ENCODE results near the gene RPS3A.
"Not testable (repeated sequence)": the region's sequence is repeated elsewhere in the genome, so short reads cannot be mapped to it uniquely, and the experiment has no call there.

RPS3A gene

GRCh38 chr4:151117371-151117962, 18.0 kb downstream of the RPS3A start:
- TF ChIP-seq, protein P1, sequence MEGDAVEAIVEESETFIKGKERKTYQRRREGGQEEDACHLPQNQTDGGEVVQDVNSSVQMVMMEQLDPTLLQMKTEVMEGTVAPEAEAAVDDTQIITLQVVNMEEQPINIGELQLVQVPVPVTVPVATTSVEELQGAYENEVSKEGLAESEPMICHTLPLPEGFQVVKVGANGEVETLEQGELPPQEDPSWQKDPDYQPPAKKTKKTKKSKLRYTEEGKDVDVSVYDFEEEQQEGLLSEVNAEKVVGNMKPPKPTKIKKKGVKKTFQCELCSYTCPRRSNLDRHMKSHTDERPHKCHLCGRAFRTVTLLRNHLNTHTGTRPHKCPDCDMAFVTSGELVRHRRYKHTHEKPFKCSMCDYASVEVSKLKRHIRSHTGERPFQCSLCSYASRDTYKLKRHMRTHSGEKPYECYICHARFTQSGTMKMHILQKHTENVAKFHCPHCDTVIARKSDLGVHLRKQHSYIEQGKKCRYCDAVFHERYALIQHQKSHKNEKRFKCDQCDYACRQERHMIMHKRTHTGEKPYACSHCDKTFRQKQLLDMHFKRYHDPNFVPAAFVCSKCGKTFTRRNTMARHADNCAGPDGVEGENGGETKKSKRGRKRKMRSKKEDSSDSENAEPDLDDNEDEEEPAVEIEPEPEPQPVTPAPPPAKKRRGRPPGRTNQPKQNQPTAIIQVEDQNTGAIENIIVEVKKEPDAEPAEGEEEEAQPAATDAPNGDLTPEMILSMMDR (IDR thresholded peaks at IDR 0.05) = peak; percentile 65 to 67
- Histone ChIP-seq H3K9me3 (no peaks in the 10 kb centered on the region), H3K27me3 (no peaks in the 10 kb centered on the region), H3K27ac (peak overlapping the region in 1 of 2 donors; percentile 11), H3K36me3 (peaks cover 13 to 58% (median 25%) of the 10 kb centered on the region in 3 donors), H3K4me3 (no peak overlapping the region), H3K4me1 (peaks cover 0 to 4% (median 0%) of the 10 kb centered on the region in 4 donors)
- intact Hi-C loops (cut with DNase I; ENCODE audit: low total_unique reads) = no loop called here
- DNase-seq = peak in 1 of 2 donors; percentile 60

- DNase-seq = no peak
- no peaks in the 10 kb centered on the region for H3K9me3 ChIP-seq
- TF ChIP-seq, protein P1 (IDR thresholded peaks at IDR 0.05) = no peak
- peaks cover 77 to 98% (median 90%) of the 10 kb centered on the region in 3 donors for H3K36me3 ChIP-seq
- no peaks in the 10 kb centered on the region for H3K27me3 ChIP-seq
- H3K4me1 ChIP-seq = no peaks in the 10 kb centered on the region
- no peak overlapping the region for H3K27ac ChIP-seq
- intact Hi-C loops (cut with DNase I; ENCODE audit: low total_unique reads) = no loop called here
- H3K4me3 ChIP-seq = no peak overlapping the region
Observed at GRCh38 chr4:151129796-151130195, 30.4 kb downstream of the RPS3A start.

- DNase-seq = no peak
- Histone ChIP-seq H3K27ac (no peak overlapping the region), H3K27me3 (no peaks in the 10 kb centered on the region), H3K4me1 (no peaks in the 10 kb centered on the region), H3K4me3 (no peak overlapping the region), H3K9me3 (no peaks in the 10 kb centered on the region), H3K36me3 (peaks cover 73 to 96% (median 82%) of the 10 kb centered on the region in 3 donors)
- intact Hi-C loops (cut with DNase I; ENCODE audit: low total_unique reads) = no loop called here
- TF ChIP-seq, protein P1 (IDR thresholded peaks at IDR 0.05) = no peak
Observed at GRCh38 chr4:151133311-151133710, 33.9 kb downstream of the RPS3A start.

- H3K4me3 ChIP-seq; H3K4me1 ChIP-seq; H3K27ac ChIP-seq; intact Hi-C loops (cut with DNase I; ENCODE audit: low total_unique reads); H3K27me3 ChIP-seq; H3K9me3 ChIP-seq; DNase-seq: not testable (repeated sequence)
- H3K36me3 ChIP-seq = peaks cover 65 to 96% (median 78%) of the 10 kb centered on the region in 3 donors
Observed at GRCh38 chr4:151136048-151136447, 36.6 kb downstream of the RPS3A start.

DNA sequence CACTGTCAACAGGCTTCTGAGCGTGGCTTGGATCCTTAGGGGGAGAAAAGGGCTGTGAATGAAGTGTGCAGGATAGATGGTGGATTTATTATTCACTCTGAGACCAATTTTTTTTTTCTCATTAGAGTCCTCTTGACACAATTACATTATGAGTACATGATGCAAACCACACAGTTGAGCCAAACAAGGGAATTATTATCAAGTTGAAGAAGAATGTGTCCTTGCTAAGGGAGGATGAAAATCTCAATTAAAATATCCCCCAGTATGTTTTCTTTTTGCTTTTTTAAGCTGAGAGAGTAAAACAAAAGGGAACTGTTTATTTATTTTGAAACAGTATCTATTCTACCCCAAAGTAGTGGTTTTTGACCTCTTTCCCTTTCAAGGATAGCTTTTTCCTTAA, 40.4 kb downstream of the RPS3A start:
- H3K27ac ChIP-seq = no peak overlapping the region
- intact Hi-C loops (cut with DNase I; ENCODE audit: low total_unique reads) = no loop called here
- H3K4me1 ChIP-seq = no peaks in the 10 kb centered on the region
- no peaks in the 10 kb centered on the region for H3K27me3 ChIP-seq
- H3K9me3 ChIP-seq = no peaks in the 10 kb centered on the region
- no peak overlapping the region for H3K4me3 ChIP-seq
- no peak for DNase-seq
- peaks cover 63 to 96% (median 74%) of the 10 kb centered on the region in 3 donors for H3K36me3 ChIP-seq
- TF ChIP-seq, protein P1 (IDR thresholded peaks at IDR 0.05) = no peak

DNA sequence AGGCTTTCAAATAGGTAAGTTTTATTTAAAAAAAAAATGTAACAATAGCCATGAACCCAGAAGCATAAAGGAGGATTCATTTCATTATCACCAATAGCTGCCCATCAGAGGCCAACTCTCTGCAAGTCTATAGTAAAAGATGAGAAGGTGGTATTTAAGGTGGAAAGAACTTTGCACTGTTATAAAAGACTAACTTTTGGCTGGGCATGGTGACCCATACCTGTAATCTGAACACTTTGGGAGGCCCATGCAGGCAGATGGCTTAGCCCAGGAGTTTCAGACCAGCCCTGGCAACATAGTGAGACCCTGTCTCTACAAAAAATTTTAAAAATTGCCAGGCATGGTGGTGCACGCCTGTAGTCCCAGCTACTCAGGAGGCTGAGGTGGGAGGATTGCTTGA, 43.3 kb downstream of the RPS3A start:
- Histone ChIP-seq H3K9me3 (no peaks in the 10 kb centered on the region), H3K36me3 (peaks cover 66 to 99% (median 83%) of the 10 kb centered on the region in 3 donors), H3K27me3 (no peaks in the 10 kb centered on the region), H3K27ac (no peak overlapping the region), H3K4me3 (no peak overlapping the region), H3K4me1 (no peaks in the 10 kb centered on the region)
- no peak for DNase-seq
- intact Hi-C loops (cut with DNase I; ENCODE audit: low total_unique reads) = no loop called here
- TF ChIP-seq, protein P1 (IDR thresholded peaks at IDR 0.05) = no peak
